Endothelial cell of umbilical vein (primary cell): Measurements from ENCODE around the gene MIOS. TPM values are rescaled to one million over a fixed set of nuclear protein-coding genes. Genes with fewer than 3 reads are reported as not detected.

Source experiments
- BruUV-seq: library from RNA; stranded (reverse); fragments of 400-500 nt; replicated peaks from 2 replicates; lab custom pipeline; 2021; lab: Mats Ljungman, UMichigan
- CTCF ChIA-PET: fragments of 300-600, 350-600 bp; sonication (Branson Sonifier 250); formaldehyde crosslinking; loops from one replicate; lab custom pipeline; 2021; ENCODE audit warnings: antibody characterized with exemption, inconsistent platforms; lab: Charles Lee
- POLR2A ChIA-PET: fragments of 300-600, 350-600 bp; sonication (Branson Sonifier 250); formaldehyde crosslinking; loops from one replicate; lab custom pipeline; 2021; ENCODE audit warnings: antibody characterized with exemption, inconsistent platforms; lab: Charles Lee
- DNase-seq: peaks from one replicate; pipeline ENCODE4 v3.0.0-alpha.2; 2011; ENCODE audit warnings: low read depth, low spot score
- FAIRE-seq: peaks from 2 replicates; lab custom pipeline; 2011; peaks lifted over from hg19 to GRCh38; lab: Jason Lieb, UNC
- H2AFZ ChIP-seq: 2 replicates; pipeline ENCODE4 v1.6.0; 2012; ENCODE audit warnings: low read depth, low read length, control low read depth, inconsistent platforms
- H3K27ac ChIP-seq: 2 replicates; pipeline ENCODE4 v1.5.1; 2011; ENCODE audit warnings: low read depth, mild to moderate bottlenecking, control low read depth, low read length, moderate library complexity; ENCODE audit not compliant: insufficient read depth
- H3K27me3 ChIP-seq, 2 experiments: 2 replicates each; pipeline versions ENCODE4 v1.6.0 to v1.6.1; 2011; ENCODE audit warnings: low read length in 2 of 2, mixed read lengths in 1 of 2; ENCODE audit not compliant: control insufficient read depth in 2 of 2, insufficient read depth in 2 of 2
- H3K36me3 ChIP-seq, 2 experiments: 2 replicates in 1 of 2; 3 replicates in 1 of 2; pipeline ENCODE4 v1.5.1; 2011; ENCODE audit warnings: low read length in 2 of 2, mild to moderate bottlenecking in 1 of 2, moderate library complexity in 1 of 2; ENCODE audit not compliant: control insufficient read depth in 2 of 2, insufficient read depth in 2 of 2; ENCODE audit errors: extremely low read depth in 1 of 2
- H3K4me1 ChIP-seq: 3 replicates; pipeline ENCODE4 v1.5.1; 2011; ENCODE audit warnings: mild to moderate bottlenecking, low read length; ENCODE audit not compliant: control insufficient read depth, insufficient read depth; ENCODE audit errors: extremely low read depth
- H3K4me2 ChIP-seq: 2 replicates; pipeline ENCODE4 v1.6.1; 2011; ENCODE audit warnings: low read length, control low read depth, mixed read lengths; ENCODE audit not compliant: insufficient read depth
- H3K4me3 ChIP-seq, 3 experiments: fragments of 200-600 bp in 1 of 3; sonication (generic), shearing (Covaris generic) in 1 of 3; replicated peaks in 1 of 3; 2 replicates each; pipeline ENCODE4 v1.5.1; 2011 to 2016; ENCODE audit warnings: control low read depth in 3 of 3, low read length in 3 of 3, mild to moderate bottlenecking in 2 of 3, inconsistent platforms in 1 of 3, low read depth in 1 of 3, moderate library complexity in 1 of 3; ENCODE audit not compliant: insufficient read depth in 1 of 3
- H3K79me2 ChIP-seq: 2 replicates; pipeline ENCODE4 v1.6.0; 2012; ENCODE audit warnings: low read length, inconsistent platforms; ENCODE audit not compliant: control insufficient read depth, insufficient read depth
- H3K9ac ChIP-seq: replicated peaks from 2 replicates; pipeline ENCODE3; 2011; ENCODE audit warnings: low read length, control low read depth; ENCODE audit not compliant: insufficient read depth; ENCODE audit errors: extremely low read depth
- H3K9me1 ChIP-seq: replicated peaks from 3 replicates; pipeline ENCODE4 v1.6.0; 2011; ENCODE audit warnings: mild to moderate bottlenecking, low read length; ENCODE audit not compliant: control insufficient read depth, insufficient read depth; ENCODE audit errors: extremely low read depth
- H3K9me3 ChIP-seq: replicated peaks from 2 replicates; pipeline ENCODE4 v1.5.1; 2012; ENCODE audit warnings: low read length, inconsistent platforms; ENCODE audit not compliant: control insufficient read depth, insufficient read depth
- H4K20me1 ChIP-seq: replicated peaks from 2 replicates; pipeline ENCODE3; 2011; ENCODE audit warnings: mild to moderate bottlenecking, low read length; ENCODE audit not compliant: control insufficient read depth, insufficient read depth; ENCODE audit errors: extremely low read depth
- CTCF ChIP-seq, 2 donors: IDR thresholded peaks; 1 replicate in 1 of 2; 2 replicates in 1 of 2; pipeline ENCODE4 v1.5.1; 2011; ENCODE audit warnings: low read length in 2 of 2, mild to moderate bottlenecking in 2 of 2, moderate library complexity in 2 of 2, control low read depth in 1 of 2, inconsistent platforms in 1 of 2, low read depth in 1 of 2; ENCODE audit not compliant: insufficient read depth in 1 of 2; ENCODE audit errors: extremely low read depth in 1 of 2
- EZH2 ChIP-seq: IDR thresholded peaks from 2 replicates; pipeline ENCODE4 v1.6.1; 2012; ENCODE audit warnings: borderline replicate concordance, low read depth, mild to moderate bottlenecking, moderate library complexity, low read length, inconsistent platforms; ENCODE audit not compliant: severe bottlenecking
- FOS ChIP-seq: IDR thresholded peaks from 2 replicates; pipeline ENCODE4 v1.6.1; 2011; ENCODE audit warnings: mild to moderate bottlenecking, low read length, moderate library complexity, borderline replicate concordance; ENCODE audit not compliant: insufficient read depth
- GATA2 ChIP-seq: IDR thresholded peaks from 2 replicates; pipeline ENCODE4 v1.7.0; 2011; ENCODE audit warnings: low read depth, mild to moderate bottlenecking, moderate library complexity, mixed read lengths, low read length; ENCODE audit not compliant: insufficient read length, insufficient read depth
- JUN ChIP-seq: IDR thresholded peaks from 2 replicates; pipeline ENCODE4 v1.6.1; 2011; ENCODE audit warnings: borderline replicate concordance, low read depth; ENCODE audit not compliant: insufficient read length, insufficient read depth
- MYC ChIP-seq: IDR thresholded peaks from one replicate; pipeline ENCODE4 v1.6.1; 2011; ENCODE audit warnings: mild to moderate bottlenecking, low read depth, low read length
- POLR2A ChIP-seq: IDR thresholded peaks from 2 replicates; pipeline ENCODE4 v1.6.1; 2012; ENCODE audit warnings: low read depth, mild to moderate bottlenecking, control low read depth, low read length
- POLR2AphosphoS5 ChIP-seq: IDR thresholded peaks from 2 replicates; pipeline ENCODE4 v1.6.1; 2012; ENCODE audit warnings: low read depth, mild to moderate bottlenecking, control low read depth, low read length, moderate library complexity; ENCODE audit not compliant: insufficient read depth
- dilution Hi-C: fragments of 300-500 bp; cut with MboI; formaldehyde crosslinking; loops from one replicate; pipeline ENCODE4 v1.15.0; 2019; ENCODE audit warnings: low sequenced_read_pairs; ENCODE audit not compliant: extremely low pct_ligation_motif_present
- intact Hi-C: fragments of 100-400 bp; cut with micrococcal nuclease; formaldehyde crosslinking; loops from one replicate; pipeline ENCODE4 v1.10.0; 2022
- polyA plus RNA-seq, 4 experiments: library from polyadenylated mRNA; depleted of rRNA in 3 of 4; stranded (reverse) in 3 of 4; unstranded in 1 of 4; fragments of >200 nt; gene quantifications; 2 replicates each; pipeline versions ENCODE4 v1.2.1 to v1.2.3, GENCODE V29; 2011 to 2012; ENCODE audit warnings: missing spikeins in 1 of 4
- total RNA-seq: library from RNA; stranded (reverse); gene quantifications from 2 replicates; pipeline ENCODE4 v1.2.3, GENCODE V29; 2021
- TF ChIP-seq, protein P1 (sequence below): IDR thresholded peaks from 2 replicates; pipeline ENCODE4 v1.6.1; 2011; ENCODE audit not compliant: insufficient read depth, insufficient read length

Gene MIOS
- total and polyA plus RNA-seq, 2 donors (not counting 3 experiments of a cell fraction or from before 2014, with no cell fraction given): 8.5 to 16.8 TPM

- BruUV-seq: no TSS peak
These were observed 47.2 kb upstream of the MIOS start for GRCh38 chr7:7519528-7519927.

More at GRCh38 chr7:7519528-7519927, 47.2 kb upstream of the MIOS start:
- Histone ChIP-seq H3K27ac (no peak overlapping the region), H3K36me3 (no peaks in the 10 kb centered on the region), H3K9me3 (no peaks in the 10 kb centered on the region), H3K9ac (no peak overlapping the region), H3K27me3 (peaks cover 0 to 2% of the 10 kb centered on the region in 2 experiments), H2AFZ (no peak overlapping the region), H3K79me2 (no peaks in the 10 kb centered on the region), H3K9me1 (no peaks in the 10 kb centered on the region), H3K4me1 (no peaks in the 10 kb centered on the region), H3K4me3 (no peak overlapping the region), H4K20me1 (no peaks in the 10 kb centered on the region), H3K4me2 (no peak overlapping the region)
- intact Hi-C loops (no loop called here), dilution Hi-C loops (no loop called here)
- DNase-seq (no peak), FAIRE-seq (no peak)
- POLR2A ChIA-PET: no interaction called here
- TF ChIP-seq CTCF (IDR thresholded peaks at IDR 0.05; ENCODE audit: extremely low read depth in 1 of 2, insufficient read depth in 1 of 2, low read depth in 1 of 2, low read length in 2 of 2) (no peak), MYC (no peak), JUN (no peak), POLR2AphosphoS5 (no peak), FOS (no peak), GATA2 (no peak), EZH2 (no peak), POLR2A (no peak)
- TF ChIP-seq, protein P1, sequence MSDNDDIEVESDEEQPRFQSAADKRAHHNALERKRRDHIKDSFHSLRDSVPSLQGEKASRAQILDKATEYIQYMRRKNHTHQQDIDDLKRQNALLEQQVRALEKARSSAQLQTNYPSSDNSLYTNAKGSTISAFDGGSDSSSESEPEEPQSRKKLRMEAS: no peak
- CTCF ChIA-PET: interaction anchor here (1.3 kb wide), 1 partner anchor 95 kb away, joined by 5 read pairs; no protein-coding TSS in a partner anchor
